Tibial artery (tissue), 4 donors: ENCODE data around the gene KRT9.
"Not testable (repeated sequence)": the region's sequence is repeated elsewhere in the genome, so short reads cannot be mapped to it uniquely, and the experiment has no call there.

ENCODE experiments used
- DNase-seq, 2 donors: peaks; one replicate each; pipeline ENCODE4 v3.0.0-alpha.2; 2019
- H3K27ac ChIP-seq, 2 donors: fragments of 200-600 bp; sonication (generic) in 1 of 2; 1 replicate in 1 of 2; 2 replicates in 1 of 2; pipeline ENCODE4 v1.5.1; 2018 to 2019; ENCODE audit warnings: mild to moderate bottlenecking in 1 of 2
- H3K27me3 ChIP-seq, 2 donors: fragments of 200-600 bp; sonication (generic) in 1 of 2; one replicate each; pipeline versions ENCODE4 v1.5.1 to v1.6.0; 2016 to 2019
- H3K36me3 ChIP-seq, 3 donors: fragments of 200-600 bp; sonication (generic) in 2 of 3; one replicate each; pipeline ENCODE4 v1.5.1; 2016 to 2019; ENCODE audit warnings: mild to moderate bottlenecking in 2 of 3
- H3K4me1 ChIP-seq, 4 donors: fragments of 200-600 bp; sonication (generic) in 2 of 4; 1 replicate in 3 of 4; 2 replicates in 1 of 4; pipeline ENCODE4 v1.5.1; 2016 to 2019
- H3K4me3 ChIP-seq, 2 donors: fragments of 200-600 bp; sonication (generic) in 1 of 2; 1 replicate in 1 of 2; 2 replicates in 1 of 2; pipeline ENCODE4 v1.5.1; 2018 to 2019; ENCODE audit warnings: mild to moderate bottlenecking in 2 of 2
- H3K9me3 ChIP-seq, 3 donors: fragments of 200-600 bp; sonication (generic) in 1 of 3; one replicate each; pipeline ENCODE4 v1.5.1; 2016 to 2019
- CTCF ChIP-seq, 2 experiments: fragments of 200-600 bp in 1 of 2; fragments of 450-650 bp in 1 of 2; IDR thresholded peaks; one replicate each; pipeline ENCODE4 v1.5.1; 2017 to 2019; ENCODE audit warnings: antibody characterized with exemption in 2 of 2, mild to moderate bottlenecking in 1 of 2, moderate library complexity in 1 of 2
- intact Hi-C: fragments of 100-400 bp; cut with DNase I; formaldehyde crosslinking; loops from one replicate; pipeline ENCODE4 v1.15.0; 2023; ENCODE audit warnings: low total_unique reads

KRT9 gene

GRCh38 chr17:41585301-41586056, 13.6 kb upstream of the KRT9 start:
- intact Hi-C loops: no loop called here

GRCh38 chr17:41584331-41584927, 12.6 kb upstream of the KRT9 start:
- H3K4me3 ChIP-seq, intact Hi-C loops, H3K27me3 ChIP-seq, H3K36me3 ChIP-seq, H3K27ac ChIP-seq, H3K9me3 ChIP-seq, DNase-seq: not testable (repeated sequence)
- peaks cover 0 to 16% (median 7%) of the 10 kb centered on the region in 4 donors for H3K4me1 ChIP-seq

More at GRCh38 chr17:41585301-41586056, 13.6 kb upstream of the KRT9 start:
- Histone ChIP-seq H3K36me3 (no peaks in the 10 kb centered on the region), H3K9me3 (no peaks in the 10 kb centered on the region), H3K27me3 (peaks cover 0 to 5% of the 10 kb centered on the region in 2 donors), H3K4me1 (peaks cover 0 to 14% (median 4%) of the 10 kb centered on the region in 4 donors), H3K27ac (no peak overlapping the region), H3K4me3 (no peak overlapping the region)
- no peak for TF ChIP-seq CTCF (IDR thresholded peaks at IDR 0.05)
- DNase-seq: no peak

- intact Hi-C loops: no loop called here
- H3K27me3 ChIP-seq: peaks cover 0 to 6% of the 10 kb centered on the region in 2 donors
- no peak for TF ChIP-seq CTCF (IDR thresholded peaks at IDR 0.05)
- H3K27ac ChIP-seq: no peak overlapping the region
- H3K4me3 ChIP-seq: no peak overlapping the region
- no peak for DNase-seq
- peaks cover 0 to 18% (median 3%) of the 10 kb centered on the region in 4 donors for H3K4me1 ChIP-seq
- no peaks in the 10 kb centered on the region for H3K36me3 ChIP-seq
- H3K9me3 ChIP-seq: no peaks in the 10 kb centered on the region
Measured at GRCh38 chr17:41583137-41584127, 11.6 kb upstream of the KRT9 start.

- intact Hi-C loops, H3K36me3 ChIP-seq, H3K9me3 ChIP-seq, H3K4me3 ChIP-seq, DNase-seq, H3K27ac ChIP-seq: not testable (repeated sequence)
- H3K27me3 ChIP-seq: peaks cover 0 to 13% of the 10 kb centered on the region in 2 donors
- peaks cover 0 to 15% (median 0%) of the 10 kb centered on the region in 4 donors for H3K4me1 ChIP-seq
Measured at GRCh38 chr17:41582061-41582968, 10.5 kb upstream of the KRT9 start.

GRCh38 chr17:41581366-41582060, 9.7 kb upstream of the KRT9 start:
- Histone ChIP-seq H3K27me3 (peaks cover 0 to 19% of the 10 kb centered on the region in 2 donors), H3K36me3 (no peaks in the 10 kb centered on the region), H3K4me3 (no peak overlapping the region), H3K27ac (no peak overlapping the region), H3K4me1 (peaks cover 0 to 15% (median 0%) of the 10 kb centered on the region in 4 donors), H3K9me3 (no peaks in the 10 kb centered on the region)
- intact Hi-C loops: no loop called here
- no peak for DNase-seq
- no peak for TF ChIP-seq CTCF (IDR thresholded peaks at IDR 0.05)
